ENCODE results near the gene ETS2. TPM values are rescaled to one million over a fixed set of nuclear protein-coding genes. Genes with fewer than 3 reads are reported as not detected.

The ETS2 gene
- total RNA-seq, 1 donor from 2014 or later: 89.5 TPM

DNA sequence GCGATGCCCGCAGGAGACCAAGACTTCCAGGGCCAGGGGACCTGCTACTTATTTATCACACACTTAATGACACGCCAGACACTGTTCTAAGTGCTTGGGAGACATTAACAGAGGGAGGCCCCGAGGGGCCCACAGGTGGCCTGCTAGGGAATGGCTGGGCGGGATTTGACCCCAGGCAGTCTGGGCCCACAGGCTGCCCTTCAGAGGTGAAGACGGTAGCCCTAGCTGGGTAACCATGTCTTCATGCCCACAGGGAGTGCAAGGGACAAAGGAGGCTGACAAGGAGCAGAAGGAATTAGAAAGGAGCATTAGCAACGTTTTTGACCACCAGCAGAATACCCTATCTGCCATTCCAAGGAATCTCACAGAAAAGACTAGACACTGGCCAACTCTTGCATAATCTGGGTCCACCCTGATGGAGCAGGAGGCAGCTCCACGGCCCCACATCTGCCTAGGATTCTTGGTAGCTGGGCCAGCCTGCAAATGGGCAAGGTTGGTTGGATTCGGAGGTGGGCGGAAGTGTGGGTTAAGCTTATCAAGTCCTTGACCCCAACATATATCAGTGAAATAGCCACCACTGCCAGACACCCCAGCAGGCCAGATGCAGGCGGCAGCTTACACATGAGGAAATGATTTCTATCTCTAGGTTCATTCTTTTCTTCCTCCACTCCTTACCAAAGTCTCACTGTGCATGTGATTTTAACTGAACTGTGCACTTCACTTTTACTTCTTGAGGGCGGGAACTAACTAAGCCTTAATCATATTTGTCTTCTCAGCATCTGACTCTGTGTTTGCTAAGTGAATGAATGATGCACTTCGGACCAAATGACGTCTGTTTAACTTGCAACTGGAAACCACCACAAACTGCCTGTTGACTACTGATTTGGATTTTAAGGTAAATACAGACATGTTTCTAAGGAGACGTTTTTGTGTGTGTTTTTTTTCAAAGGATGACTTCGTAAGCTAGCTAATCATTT, 3.4 kb upstream of the ETS2 start:
- no peak for ATAC-seq

DNA sequence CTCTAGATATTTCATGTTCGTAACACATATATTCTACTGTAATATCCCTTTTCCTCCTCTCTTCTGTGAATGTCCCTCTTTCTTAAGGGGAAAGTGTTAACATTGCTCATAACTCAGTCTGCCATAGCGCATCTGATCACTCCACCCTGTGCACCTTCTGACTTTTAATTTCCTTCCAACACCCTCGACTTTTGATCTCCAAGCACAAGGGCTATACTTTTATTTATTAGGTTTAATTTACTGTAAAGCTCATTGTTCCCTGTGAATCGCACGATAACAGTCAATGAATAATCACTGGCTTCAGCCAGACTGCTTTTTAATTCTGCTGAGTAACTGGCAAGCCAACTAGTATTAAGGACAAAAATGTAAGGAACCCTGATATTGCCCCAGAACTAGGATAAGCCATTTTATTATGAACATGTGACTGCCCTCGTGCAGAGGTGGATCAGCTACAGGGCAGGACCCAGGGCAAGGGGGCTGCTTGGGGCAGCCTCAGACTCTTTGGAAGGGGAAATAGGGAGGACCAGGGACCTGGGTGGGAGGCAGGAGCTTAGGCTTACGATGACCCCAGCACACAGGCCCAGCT, 2.6 kb upstream of the ETS2 start:
- ATAC-seq: no peak

DNA sequence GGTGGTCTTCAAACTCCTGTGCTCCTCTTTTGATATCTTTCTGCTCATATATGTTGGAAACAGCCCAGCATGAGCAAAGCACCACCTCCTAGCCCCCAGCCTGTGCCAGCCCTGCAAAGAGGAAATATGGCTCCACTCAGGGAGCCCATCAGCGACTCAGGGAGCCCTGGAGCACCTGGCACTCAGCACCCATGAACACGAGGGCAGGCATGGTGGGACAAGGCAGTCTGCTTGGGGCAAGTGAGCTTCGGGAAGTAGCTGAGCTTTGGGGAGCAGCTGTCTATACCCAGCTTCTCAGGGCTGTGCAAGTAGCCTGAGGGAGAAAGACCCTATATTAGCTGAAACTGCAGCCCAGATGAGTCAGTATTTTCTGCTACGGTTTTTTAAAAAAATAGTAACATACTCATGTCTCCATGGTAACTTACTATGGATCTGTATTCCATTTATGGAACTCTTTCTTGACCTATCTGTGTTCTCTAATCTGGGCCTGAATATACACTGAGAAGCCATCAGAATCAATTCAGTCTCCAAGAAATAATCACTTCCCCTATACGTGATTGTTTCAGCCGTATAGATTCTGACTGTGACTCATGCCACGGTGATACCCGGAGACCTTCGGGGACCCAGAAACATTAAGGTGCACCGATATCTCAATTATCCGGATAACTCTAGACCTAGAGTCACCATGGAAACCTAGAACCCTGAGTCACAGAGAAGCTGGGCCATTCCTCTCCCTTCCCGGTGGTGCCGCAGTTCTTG, 1.5 kb upstream of the ETS2 start:
- ATAC-seq: no peak

DNA sequence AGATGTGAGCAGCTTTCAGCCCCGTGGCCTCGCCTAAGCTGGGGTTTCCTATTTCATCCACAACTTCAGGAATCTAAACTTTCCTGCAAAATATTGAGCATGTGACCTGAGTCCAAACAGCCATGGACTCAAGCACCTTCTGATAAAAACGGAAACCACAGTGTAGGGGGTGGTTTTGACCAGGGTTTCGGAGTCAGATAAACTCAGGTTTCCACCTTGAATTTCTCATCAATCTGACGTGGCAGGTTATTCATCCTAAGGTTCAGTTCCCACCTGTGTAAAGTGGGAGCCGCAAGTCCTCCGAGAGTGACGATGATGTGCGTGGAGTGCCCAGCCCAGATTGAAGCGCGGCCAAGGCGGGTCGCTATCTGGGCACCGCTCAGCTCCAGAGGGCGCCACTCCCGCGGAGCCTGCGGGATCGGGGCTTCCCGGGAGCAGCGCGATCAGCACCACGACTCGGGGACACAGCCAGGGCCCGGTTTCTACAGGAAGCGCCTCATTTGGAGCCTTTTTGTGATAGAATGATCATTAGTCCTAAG, 871 bp upstream of the ETS2 start:
- ATAC-seq: peak; percentile 30

DNA sequence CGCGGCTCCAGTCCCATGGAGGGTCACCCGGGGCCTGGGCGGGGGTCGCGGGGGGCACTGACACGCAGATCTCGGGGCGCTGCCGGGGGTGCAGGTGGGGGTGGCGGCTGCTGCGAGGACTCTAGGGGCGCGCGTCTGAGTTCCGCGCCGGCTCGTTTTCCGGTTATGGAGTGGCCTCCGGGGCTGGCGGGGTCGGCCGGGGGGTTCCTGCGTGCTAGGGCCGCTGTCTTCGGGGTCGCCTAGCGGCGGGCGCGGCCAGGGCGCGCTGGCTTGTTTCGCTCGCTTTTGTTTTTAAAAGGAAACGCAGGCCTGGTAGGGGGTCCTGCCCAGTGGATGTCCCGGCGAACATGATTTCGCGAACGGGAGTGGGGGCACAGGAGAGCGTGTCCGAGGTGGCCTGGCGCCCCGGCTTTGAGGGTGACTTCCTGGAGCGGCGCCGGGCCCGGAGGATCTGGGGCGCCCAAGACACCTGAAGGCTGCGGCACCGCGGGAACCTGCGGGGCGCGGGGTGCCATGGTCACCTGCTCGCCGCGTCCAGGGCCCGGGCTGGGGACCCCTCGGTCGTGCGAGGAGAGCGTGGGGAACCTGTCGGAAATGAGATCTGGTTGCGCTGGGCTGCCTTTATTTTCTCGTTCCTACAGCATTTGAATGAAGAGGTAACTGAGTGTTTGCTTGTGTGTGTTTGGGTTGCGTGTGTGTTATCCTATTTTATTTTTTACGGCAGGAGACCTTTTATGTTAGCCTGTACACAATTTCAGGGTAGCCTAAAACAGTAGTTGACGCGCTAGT, 618 bp downstream of the ETS2 start:
- ATAC-seq: peak; percentile 0

DNA sequence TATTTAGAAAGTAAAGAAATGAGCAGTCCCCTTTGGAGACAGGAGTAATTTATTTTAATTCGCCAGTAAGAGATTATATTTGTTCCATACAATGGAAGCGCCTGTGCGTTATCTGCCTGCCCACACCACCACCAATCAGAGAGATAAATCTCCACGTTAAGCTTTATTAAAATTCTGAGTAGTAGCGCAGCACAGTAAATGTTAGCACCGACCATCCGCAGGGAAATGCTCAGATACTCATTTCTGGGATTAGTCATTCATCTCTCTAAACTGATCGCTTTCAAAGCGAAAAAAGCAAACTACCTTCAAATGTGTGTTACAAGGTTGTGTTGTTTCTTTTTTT, 1.2 kb downstream of the ETS2 start:
- ATAC-seq: no peak

DNA sequence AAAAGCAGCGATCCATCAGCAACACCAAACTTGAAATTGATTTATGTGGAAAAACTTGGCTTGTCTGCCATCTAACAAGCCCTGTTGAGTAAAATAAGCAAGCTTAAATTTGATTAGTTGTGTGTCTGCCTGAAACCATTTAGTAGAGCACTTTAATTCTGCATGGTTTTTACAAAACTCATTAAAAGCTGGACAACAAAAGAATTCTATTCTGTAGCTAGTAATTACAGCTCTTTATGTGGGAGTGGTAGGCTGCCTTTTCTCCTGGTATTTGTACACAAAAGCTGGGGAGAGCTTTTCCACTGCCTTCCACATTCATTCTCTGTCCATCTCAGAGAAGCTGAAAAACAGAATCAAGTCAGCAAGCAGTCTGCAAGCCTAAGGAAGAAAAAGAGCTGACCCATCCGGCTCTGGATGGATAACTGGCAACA, 1.7 kb downstream of the ETS2 start:
- no peak for ATAC-seq

DNA sequence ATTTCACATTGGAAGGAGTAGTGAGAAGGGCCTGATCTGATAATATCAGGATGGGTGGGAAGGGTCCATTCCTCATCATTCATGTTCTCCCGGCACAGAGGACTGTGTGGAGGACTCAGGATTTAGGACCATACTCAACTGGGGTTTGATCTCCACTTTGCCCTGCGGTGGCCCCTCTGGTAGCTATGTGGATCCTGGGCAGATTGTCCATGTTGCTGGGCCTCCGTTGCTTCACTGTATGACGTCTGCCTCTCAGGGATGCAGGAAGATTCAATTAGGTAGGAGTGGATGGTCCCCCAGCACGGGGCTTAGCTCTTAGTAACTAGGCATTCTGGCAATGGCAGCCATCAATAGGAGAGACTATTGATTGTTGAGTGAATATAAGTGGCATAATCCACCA, 2.3 kb downstream of the ETS2 start:
- ATAC-seq: no peak

DNA sequence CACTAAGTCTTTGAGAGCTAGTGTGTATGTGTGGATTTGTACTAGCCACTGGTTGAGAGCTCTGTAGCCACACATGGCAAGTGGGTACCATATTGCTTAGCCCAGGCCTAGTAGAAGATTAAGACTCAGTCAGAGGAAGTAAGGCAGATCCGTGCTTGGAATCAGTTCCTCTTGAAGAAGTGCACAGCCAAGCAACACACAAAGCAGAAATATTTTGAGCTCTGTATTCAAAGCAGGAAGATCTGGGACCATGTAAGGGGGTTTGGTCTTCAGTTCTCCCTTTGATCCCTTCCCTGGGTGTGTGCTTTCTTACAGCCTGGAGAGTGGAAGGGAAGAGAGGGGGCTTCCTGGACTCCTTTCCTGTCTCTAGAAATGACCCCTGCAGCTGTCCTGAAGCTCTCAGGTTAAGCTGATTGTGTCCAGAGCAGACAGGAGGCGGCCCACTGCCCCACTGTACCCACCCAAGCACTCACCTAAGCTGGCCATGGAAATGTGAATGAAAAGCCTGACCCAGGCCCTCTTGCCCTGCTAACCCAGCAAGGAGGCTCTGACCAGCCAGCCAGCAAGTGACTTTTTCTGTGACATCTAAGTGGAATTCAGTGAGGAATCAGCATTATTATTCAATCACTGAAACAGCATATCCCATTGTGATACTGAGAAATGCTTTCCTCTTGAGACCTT, 3.6 kb downstream of the ETS2 start:
- ATAC-seq: no peak

DNA sequence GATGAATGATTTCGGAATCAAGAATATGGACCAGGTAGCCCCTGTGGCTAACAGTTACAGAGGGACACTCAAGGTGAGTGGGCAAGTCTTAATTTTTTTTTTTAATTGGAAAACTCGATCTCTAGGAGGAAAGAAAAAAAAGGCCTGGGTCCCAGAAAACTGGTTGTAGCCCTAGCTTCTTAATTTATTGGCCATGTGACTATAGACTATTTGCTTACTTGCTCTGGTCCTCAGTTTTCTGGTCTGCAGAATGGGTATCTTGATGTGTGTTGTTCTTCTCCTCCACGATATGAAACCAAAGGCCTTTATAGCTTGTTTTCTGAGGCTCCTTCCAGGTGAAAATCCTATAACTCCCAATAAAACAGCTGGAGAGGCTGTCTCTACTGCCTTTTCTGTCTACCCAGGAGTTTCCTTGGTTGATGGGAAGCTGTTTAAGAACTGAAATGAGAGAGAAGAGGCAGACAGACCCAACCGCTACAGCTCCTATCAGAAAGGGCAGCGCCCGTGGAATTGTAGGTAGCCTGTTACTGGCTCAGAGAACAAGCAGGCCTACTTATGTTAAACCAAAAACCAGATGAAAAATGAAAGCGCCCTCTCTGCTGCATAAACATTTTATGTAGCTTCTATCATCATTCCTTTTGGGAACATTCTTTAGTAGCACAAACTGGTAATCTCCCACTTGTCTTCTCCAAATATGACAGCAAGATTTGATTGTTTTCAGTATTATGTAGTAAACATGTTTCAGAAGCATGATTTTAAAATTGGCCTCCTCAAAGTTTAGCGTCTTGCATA, 4.5 kb downstream of the ETS2 start:
- no peak for ATAC-seq

DNA sequence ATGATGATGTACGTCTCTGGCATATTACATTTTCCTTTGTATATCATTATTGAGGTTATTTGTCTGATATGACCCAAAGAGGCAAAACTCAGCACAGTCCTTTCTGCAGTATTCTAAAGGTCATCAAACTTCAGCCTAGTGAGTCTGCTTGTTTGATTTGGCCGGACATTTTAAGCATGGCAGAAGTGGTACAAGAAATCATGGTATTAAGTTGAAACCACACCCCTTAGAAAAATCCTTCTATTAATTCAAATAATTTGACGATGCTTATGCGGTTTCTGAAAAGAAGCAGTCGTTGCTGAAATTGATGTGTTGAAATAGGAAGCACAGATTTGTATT, 5.1 kb downstream of the ETS2 start:
- no peak for ATAC-seq

DNA sequence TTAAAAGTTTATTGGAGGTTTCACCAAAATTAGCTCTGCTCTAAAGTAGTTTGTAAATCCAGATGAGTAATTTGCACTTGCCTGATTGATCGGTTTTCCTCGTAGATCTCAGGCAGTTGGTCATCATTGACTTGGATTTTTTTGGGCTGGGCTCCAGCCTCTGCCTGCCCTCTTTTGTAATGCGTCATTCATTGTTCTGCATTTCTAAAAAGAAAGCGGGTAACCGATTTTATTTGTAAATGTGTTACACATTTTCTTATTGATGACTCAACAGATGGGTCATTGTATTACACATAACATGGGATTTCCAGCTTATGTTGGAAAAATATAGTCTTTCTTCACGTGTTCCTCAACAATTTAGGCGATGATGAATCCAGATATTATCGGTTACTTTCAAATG, 5.5 kb downstream of the ETS2 start:
- peak; percentile 53 for ATAC-seq

DNA sequence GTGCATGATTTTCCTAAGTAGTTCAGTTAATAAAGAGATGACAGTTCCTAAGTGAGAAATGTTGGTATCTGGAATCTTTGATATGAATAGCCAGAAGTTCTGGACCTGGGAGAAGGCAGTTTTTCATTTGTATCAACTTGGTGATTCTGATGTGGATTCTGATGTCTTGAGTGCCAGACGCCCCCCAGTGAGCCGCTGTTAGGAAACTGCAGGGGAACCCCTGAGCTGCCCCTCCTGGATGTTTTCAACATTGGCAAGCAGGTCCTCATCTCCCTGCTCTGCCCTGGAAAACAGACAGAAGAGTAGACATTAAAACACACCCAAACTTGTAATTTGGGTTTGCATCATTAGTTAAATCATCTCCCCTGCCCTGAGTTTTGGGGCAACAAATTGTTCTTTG, 7.4 kb downstream of the ETS2 start:
- no peak for ATAC-seq

DNA sequence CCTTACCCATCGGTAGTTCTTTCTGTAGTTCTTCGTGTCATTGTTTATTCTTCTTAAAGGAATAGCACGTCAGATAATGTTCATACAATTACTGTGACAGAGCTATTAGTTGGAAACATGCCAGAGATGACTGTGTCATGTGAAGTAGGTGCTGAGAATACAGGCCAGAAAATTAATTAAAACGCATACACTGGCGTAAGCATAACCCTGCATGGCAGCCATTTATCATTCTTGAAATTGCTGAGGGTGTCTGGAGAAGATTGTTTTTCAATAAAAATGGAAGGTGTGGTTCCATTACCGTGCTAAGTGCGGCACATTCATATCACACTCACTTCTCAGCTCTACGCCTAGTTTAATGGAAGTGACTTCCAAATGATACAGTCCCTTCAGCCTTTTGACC, 7.8 kb downstream of the ETS2 start:
- ATAC-seq: no peak

DNA sequence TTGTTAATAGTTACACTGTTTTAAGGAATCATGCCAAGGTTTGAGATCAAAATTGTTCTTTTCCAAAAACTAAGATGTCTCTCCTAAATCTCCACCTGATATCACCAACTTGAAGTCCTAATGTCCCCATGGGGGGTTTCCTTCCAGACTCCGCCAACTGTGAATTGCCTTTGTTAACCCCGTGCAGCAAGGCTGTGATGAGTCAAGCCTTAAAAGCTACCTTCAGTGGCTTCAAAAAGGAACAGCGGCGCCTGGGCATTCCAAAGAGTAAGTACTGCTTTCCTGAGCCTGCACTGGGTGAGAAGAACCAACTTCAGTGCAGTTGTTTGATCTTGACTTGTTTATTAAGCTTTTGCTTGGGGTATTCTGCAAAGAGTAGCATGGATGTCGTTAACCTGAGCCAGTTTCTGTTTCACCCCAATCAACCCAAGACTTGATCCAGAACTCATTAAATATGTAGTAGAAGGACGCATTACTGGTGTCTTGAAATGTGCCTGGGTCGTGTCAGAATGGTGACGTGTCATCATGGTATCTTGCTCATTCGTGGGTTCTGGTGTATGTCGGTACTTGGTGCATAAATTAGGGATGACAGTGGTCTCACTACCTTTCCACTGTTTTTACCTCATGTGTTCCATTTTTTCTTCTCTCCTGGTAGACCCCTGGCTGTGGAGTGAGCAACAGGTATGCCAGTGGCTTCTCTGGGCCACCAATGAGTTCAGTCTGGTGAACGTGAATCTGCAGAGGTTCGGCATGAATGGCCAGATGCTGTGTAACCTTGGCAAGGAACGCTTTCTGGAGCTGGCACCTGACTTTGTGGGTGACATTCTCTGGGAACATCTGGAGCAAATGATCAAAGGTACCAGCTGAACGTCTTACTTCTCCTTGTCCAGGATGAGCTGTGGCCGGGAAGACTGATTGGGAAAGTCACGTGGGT, 8.7 kb downstream of the ETS2 start:
- no peak for ATAC-seq

DNA sequence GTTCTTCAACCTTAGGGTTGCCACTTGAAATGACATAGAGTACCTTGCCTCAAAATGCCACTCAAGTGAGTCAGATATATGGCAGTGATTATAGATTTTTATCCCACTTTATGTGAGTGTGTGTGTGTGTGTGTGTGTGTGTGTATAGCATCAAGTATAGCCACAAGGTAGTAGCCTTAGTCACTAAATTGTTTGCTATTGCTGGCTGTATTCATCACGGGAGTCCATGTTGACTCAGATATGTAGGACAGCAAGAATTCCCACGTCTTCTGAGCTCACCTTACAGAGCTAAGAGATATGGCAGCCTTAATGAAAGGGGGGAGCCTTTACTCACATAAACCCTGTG, 9.3 kb downstream of the ETS2 start:
- ATAC-seq: no peak

DNA sequence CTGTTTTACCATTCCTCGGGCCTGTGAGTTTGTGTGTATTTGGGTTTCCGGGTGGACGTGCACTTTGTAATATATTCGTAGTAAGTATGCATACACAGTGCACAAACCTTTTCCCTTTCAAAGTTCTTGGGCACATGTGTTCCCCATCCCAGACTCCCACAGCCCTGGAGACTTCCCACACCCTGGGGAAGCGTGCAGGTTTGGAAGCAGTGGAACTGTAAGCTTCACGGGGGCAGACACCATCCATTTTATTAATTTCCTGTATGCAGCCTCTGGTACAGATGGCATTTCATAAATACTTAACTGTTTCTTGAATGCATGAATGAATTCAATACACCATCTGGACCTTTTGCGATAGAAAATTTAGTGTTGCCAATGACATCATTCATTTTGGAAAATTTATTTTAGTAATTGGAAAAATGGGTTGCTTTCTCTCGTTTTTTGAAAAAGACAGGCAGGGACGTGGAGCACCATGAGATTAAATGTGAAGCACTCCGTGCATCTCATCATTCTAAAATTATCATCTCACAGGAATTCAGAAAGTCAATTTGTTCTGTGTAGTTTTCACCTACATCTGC, 10.8 kb downstream of the ETS2 start:
- no peak for ATAC-seq

DNA sequence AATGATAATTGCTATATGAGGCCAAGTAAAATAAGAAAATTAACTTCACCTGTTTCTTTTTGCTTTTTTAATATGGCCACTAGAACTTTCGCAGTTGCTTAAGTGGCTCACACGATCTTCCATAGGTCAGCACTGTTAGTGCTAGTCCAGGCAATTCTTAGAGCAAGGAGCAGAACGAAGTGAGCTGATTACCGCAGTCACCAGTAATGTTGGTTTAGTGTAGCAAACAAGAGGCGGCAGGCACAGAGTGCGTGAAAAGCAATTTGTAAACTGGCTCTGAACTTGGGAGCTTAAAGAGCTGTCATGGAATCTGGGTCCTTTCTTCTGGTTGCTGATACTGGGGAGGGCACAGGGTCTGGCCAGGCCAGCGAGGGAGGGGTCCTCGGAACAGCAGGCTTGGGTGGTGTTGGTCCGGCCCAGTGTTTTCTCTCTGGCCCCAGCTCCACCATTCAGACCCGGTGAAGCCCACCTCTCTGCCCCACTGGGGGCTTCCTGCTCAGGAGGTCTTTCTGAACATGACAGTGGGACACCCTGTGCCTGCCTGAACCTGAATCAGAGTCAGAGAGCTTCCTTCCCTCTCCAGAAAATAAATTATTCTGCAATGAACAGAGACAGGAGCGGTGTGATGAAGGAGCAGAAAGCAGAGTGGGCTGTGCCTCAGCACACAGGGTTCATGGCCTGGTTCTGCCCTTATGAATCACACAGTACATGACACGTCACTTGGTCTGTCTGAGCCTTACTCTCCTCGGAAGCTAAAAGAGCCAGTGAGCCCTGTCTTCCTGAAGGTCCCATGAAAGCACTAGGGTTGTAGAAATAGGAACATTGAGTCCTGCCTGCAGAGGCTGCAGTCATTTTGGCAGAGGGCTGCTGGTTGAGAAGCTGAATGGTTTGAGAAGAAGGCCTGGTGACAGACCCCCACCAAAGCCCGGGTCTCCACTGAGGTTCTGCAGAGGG, 11.9 kb downstream of the ETS2 start:
- peak; percentile 78 for ATAC-seq

Measured in esophagus mucosa (tissue), 1 donor.